Panc1 (cell line): ENCODE data around the gene RASL11A.

Experiments
- CTCF ChIP-seq: fragments of 450-650 bp; IDR thresholded peaks from 2 replicates; pipeline ENCODE4 v1.5.1; 2017; ENCODE audit warnings: mild to moderate bottlenecking
- TCF7L2 ChIP-seq: IDR thresholded peaks from 2 replicates; pipeline ENCODE4 v1.6.1; 2011; ENCODE audit warnings: mild to moderate bottlenecking, low read depth, low read length, inconsistent platforms

- TF ChIP-seq CTCF (no peak), TCF7L2 (no peak)
These were observed 6.0 kb upstream of the RASL11A start for GRCh38 chr13:27264648-27265047.
